CD4-positive, alpha-beta T cell treated with Interleukin-12 subunit alpha and Interleukin-12 subunit beta, for 1 hour (primary cell): ENCODE data around the gene GNAZ.

Experiments used
- DNase-seq: peaks from one replicate; pipeline ENCODE4 v3.0.0-alpha.2; 2020

The GNAZ gene

DNA sequence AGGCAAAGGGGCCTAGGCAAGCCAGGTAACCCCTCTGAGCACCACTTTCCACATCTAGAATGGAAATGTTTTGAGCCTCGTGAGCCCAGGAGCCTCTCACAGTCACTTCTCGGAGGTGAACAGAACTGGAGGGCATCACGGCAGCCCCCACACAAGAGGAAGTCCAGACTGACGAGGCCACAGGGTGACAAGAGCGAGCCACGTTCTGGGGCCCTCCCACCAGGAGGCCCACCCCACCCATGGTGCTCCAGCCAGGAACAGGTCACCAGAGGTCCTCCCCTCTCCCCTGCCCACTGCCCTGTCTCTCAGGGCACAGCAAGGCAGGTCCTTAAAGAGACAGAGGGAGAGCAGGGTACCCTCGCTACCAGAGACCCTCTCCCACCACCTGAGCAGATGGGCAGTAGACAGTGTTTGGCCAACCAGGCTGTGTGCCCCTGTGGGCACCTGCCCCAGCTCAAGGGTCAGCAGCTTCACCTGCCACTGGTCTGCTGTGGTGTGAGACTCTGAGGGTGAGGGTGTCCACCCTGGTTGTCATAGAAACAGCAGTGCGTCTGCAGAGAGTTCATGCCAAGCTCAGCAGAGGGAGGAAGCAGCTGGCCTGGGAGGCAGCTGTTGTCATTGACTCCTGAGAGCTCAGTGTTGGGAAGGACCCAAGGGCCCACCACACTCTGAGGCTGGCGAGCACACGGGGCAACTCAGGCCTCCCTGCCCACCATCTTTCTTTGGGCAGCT lies 40.0 kb downstream of the GNAZ start:
- no peak for DNase-seq

DNA sequence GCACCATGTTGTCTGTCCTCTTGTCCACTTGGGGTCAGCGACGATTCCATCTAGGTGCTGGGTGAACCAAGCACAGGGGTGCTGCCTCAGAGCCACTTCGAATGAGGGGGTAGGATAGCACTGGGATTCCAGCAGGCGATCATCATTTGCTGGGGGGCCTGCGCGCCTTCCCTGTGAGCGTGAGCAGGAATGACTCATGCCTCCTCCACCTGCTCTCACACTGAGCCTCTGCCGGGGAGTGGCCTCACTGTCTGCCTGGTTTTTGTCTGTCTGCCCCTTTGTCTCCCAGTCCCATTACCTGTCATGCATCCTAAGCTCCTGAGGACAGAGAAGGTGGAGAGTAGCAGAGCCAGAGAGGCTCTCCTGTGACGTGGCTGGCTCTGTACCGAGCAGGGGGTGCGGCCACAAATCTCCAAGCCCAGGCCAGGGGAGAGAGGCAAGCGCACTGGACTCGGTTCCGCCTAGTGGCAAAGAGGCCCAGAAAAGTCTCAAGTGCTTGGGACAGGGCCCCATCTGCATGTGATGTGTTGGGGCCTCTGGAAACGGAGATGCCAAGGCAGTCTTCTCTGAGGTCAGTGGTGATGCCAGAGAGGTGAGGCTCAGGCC lies 40.7 kb downstream of the GNAZ start:
- no peak for DNase-seq

DNA sequence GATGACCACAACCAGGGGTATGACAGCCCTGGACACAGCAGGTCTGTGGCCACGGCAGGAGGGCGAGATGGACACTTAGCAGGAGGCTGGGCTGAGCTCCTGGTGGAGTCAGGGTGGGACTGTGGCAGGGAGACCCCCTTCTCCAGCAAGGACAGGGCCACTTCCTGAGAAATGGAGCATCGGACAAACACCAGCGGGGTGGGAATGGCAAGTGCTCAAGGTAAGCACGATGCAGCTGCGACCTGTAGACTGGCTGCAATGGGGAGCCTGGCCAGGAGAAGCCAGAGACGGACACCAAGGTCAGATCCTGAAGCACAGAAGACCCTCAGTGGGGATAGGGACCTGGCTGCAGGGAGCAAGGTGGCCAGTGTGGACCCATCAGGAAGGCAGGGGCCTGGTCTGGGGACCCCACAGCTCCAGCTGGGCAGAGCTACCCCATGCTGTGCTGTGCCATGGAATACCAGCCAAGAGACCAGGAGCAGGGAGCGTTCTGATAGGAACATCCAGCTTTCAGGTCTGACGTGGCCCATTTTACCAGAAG lies 42.2 kb downstream of the GNAZ start:
- no peak for DNase-seq

DNA sequence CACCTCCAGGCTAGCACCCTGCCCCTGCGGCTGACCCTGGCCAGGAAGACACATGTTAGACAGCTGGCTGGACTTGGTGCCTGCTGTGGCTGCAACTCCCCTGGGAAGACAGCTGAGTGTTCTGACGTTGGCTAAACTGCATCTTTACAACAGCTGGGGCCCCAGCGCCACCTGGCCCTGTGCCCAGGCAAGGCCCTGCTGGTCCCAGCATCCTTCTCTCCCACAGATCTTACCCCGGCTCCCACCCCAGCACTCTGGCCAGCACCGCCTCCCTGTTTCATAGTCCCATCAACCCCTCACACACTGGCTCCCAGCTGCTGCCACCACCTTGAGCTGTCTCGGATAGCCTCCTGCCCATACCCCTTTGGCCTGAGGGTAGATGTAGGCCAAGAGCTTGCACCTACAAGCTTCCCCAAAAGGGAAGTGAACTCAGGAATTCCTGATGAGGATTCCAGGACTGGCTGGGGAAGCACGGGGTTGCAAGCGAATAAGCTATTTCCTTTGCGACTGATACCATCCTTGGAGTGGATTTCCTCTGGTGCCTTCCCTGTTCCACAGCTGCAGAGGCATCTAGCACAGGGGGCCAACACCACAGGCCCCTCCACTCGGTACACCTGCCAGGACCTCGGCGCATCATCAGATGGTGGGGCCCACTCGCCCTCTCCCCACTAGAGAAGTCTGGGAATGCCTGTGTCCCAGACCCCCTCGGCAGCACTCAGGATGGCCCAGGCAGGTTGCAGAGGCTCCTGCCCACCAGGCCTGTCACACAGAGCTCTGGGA lies 42.9 kb downstream of the GNAZ start:
- DNase-seq, result no peak

DNA sequence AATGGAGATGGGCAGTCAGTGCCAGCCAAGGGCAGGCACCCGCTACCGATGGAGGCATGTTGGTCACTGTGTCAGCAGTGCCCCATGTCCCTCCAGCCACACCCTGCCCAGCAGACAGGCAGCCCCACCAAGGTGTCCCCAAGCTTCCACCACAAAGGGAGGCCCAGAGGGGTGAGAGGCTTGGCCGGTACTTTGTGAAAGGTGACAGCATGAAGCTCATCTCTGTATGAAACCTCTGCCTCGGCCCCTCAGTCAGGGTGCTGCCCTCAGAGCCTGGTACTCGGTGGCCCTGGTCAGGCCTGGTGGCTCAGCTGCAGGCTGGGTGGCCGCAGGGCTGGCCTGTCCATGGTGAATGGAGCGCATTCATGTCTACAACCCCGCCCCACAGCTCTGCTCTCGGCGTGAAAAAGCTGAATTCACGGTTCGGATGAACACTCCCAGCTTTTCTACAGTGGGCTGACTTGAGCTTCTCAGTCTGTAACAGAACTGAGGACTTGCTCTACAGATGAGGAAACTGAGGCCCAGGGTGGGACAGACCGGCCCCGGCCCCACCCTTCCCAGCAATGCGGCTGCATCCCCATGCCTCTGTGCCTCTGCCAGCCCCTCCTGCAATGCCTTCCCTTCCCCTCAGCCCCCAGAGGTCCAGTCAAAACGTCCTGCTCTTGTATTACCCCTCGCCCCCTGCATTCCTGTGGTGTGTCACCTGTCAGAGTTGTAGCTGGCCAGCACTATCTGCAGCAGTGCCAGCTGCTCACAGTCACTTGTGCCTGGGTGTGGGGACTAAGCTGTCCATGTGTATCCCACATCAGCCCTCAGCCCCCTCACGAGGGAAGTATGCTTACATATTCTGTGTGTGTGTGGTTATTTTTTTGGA lies 43.8 kb downstream of the GNAZ start:
- DNase-seq, result no peak

DNA sequence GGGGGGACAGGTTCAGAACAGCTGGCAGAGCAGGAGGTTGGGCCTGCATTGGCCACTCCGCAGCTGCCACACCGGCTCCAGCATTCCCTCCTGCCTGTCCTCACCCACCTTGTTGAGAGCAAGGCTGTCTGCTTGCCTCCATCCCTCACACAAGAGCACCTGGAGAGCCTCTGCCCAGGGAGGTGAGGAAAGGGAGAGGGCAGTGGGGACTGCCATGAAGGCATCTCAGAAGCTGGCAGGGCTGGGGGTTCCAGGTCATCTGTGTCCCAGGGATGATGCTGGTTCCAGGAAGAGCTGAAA lies 44.4 kb downstream of the GNAZ start:
- no peak for DNase-seq

DNA sequence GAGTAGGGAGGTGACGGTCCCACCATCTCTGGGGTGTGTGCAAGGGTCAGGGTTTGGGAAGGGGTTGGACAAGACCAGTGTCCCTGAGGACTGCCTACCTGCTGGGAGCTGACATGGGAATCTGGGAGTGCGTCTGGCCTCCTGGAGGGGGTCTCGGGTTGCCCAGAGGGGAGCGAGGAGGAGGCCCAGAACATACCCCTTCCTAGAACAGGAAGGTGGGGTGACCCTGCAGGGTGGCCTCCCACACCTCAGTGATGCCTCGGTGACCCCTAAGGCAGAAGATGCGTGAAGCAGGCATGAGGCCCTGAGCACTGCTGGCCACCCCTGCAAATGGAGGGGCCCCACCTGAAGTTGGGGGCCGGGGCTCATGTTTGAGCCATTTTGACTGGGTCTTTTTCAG lies 45.0 kb downstream of the GNAZ start:
- no peak for DNase-seq

DNA sequence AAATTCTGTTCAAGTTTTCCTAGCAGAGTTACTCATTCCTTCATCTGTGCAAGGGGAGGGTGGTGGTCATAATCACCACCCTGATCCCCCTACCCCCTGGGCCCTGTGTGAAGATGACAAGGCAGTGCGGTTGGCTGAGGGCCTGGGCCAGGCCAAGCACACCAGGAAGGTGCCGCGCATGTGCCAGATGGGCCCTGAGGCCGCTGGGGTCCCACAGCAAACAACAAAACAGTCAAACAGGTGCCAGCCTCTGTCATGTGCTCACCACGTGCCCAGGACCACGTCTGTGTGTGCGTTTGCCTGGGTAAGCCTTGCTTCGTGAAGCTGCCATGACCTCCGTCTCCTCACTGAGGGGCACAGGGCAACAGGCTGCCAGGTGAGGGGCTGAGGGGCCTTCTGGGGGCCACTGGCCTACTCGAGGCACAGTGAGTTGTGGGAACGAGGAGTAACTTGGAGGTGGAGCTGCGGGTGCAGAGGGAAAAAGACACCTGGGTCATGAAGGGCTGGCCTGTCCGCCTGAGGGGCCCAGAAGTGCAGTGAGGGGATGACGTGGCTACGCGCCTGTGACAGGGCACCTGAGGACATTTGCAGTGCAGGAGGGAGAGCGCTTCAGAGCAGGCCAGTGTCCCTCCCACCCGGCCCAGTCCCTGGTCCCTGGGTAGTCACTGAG lies 45.6 kb downstream of the GNAZ start:
- DNase-seq, result no peak

DNA sequence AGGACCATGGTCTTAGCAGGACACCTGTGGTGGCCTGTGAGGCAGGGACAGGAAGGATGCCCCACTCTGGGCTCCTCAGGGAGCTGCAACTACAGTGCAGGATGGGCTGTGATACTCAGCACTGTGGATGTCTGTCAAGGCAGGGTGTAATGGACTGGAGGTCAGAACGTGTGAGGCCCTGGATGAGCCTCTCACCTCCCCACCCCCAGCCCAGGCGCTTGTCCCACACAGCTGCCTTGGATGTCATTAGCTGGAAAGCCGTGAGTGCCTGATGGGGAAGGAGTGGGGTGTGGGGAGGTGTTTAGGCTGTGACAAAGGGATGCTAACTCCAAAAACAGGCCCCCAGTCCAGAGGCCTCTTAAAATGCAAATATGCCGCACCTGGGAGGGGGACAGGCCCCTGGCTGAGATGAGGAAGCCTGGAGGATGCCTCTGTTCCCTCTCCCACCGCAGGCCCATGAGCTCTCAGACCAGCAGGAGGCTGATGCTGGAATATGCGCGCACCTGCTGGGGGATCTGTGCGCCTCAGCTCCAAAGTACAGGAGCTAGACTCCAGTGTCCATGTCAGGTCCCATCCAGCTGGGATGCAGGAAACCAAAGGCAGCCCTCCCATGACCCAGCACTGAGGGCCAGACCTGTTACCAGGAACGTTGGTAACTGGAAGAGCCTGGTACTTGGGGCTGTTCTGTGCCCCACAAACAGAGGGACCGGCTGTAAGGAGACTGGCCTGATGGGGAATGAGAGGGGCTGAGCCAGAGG lies 46.4 kb downstream of the GNAZ start:
- DNase-seq, result no peak

DNA sequence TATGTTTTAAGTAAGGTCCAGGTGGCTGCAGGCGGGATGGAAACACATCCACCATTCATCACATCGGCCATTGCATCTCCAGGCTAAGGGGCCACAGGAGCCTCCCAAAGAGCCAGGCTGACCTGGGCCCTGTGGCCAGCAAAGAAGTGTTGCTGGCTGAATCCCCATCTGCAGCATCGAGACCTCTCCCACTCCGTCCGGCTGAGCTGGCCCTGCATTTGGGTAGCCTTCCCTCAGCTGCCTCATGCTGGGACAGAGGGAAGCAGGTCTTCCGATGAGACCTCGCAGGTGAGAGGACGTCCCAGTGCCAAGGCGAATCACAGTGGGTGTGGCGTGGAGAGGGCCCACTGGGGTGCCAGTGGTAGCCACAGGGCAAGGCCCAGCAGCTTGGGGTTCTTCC lies 47.0 kb downstream of the GNAZ start:
- no peak for DNase-seq

DNA sequence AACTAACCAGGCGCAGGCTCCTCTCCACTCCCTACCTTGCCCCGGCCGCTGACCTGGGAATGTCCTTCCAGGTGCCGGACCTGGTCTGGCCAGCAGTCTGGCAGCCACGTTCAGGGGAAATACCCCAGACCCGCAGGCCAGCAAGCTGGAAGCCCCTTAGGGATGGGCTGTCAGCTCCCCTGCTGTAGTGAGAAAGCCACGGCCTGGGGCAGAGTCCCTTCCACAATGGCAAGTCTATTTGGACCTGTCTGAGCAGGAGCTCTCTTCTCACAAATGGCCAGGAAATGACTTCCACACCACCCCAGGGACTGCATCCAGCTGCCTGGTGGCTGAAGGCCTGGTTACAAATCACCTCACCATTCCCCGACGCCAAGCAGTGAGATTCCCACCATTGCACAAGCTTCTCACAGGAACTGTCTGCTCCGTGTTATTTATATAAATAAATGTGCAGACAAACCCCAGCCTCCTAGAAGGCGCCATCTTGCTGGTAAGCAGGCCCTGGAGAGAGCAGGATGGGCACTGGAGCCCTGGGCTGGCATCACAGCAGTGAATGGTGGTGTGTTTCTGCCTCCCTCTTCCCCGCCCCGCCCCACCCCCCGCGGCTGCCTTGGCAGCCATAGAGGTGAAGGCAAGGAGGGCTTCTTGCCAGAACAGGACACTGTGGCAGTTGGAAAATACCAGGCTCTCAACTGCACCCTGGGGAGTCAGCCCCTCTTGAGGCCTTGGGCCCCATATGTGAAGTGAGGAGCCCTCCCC lies 47.8 kb downstream of the GNAZ start:
- no peak for DNase-seq

DNA sequence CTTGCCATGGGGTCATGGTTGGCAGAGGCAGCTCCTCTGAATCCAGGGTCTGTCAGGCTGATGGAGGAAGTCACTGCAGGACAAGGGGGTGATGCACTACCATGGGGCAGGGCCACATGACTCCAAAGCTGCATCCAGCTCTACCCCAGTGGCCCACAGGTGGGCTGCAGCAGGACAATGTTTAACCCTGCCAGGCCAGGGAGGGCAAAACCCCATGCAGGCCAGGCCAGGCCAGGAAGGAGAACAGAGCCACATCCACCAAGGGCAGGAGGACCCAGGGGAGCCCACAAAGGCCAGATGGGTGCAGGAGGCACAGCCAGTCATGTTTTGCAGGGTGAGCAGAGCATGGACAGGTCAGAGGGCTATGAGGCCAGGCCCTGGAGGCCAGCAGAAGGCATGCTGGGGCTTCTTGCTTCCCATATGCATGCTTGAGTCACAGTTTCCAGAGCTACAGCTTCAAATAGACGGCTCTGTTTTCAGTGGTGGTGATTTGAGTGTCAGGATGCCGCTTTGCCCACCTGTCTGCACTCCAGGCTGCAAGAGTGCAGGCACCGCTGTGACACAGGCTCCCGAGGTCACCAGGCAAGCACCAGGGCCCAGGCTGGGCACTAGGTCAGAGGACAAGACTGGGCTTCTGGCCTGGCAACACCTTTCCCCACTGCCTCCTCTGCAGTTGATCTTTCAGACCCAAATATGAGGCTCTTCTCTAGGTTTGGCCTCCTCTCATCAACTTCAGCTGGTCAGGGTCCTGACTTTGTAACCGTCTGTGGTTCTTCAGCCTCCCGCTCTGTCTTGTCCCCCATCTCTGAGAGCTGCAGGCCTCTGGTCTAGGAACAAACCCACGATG lies 48.6 kb downstream of the GNAZ start:
- DNase-seq, result no peak

DNA sequence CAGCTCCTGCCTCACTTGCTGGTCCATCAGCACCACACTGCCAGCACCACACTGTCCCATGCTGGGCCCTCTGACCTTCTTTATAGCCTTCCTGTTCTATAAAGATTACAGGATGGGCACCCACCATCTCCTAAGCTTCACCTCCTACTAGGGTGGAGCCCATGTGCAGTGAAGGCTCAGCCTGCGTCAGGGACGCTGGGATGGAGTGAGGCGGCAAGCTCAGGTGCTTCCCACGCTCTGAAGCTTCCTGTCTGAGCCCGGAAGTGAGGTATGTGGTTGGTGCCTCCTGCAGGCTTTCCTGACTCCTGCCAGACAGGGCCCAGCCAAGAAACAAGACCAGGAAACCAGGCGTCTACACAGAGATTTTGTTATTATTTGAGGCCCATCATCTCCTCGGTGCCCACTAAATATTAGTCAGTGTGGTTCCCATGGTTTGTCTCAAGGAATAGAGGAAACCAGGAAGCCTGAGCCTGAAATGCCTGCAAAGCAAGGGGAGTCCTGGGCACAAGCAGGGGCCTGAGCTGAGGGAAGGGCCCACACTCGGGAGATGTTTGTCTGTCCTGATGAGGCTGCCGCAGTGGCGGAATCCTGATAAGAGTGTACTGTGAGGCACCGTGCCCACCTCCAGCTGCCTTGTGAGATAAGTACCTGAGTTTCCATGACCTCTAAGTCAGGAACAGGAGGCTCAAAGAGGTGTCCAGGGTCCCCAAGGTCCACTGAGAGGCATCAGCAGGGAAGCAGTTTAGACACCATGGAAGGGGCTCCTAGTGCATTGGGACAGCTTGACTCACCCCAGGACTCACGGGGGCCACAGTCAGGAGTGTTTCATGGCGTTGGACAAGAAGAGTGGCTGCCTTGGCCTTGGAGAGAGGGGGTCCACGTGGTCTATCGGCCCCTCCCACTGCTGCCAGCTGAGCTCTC lies 49.4 kb downstream of the GNAZ start:
- peak; percentile 75 for DNase-seq

DNA sequence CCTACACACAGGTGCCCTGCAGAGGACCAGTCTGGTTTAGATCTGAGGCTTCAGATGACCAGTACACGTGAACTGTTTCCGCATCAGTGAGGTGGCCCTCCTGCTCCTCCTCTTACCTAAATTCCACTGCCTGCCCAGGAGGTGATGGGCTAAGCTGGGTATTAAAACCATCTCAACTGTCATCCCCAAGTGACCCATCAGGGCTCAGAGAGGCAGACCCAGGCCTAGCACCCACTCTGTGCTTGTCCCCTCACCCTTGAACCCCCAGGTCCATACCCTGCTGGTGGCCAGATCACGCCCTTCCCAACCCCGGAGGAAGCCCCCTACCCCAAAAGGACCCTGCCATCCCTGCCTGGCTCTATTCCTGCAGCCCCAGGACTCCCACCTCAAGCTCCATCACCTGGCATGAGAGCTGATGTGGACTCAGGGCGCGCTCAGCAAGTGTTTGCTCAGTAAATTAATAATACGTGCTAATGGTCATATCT lies 50.1 kb downstream of the GNAZ start:
- DNase-seq, result no peak

DNA sequence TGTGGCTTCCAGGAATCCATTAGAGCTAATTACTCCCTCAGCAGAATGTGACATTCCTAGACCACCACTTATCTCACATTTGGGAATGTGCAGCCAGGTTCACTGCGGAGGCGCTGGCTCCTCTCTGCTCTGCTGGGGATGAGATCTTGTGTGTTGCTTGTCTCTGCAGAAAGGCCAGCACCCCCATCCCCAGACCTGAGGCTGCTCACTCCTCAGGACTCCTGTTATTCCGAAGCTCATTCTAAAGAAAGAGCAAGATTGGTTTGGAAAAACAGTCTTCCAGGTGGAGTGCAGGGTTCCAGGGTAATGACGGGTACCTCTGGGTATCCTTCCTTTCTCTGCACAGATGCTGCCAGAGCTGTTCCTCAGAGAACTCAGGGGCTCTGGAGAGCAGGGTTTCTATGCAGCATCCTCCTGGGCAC lies 50.7 kb downstream of the GNAZ start:
- DNase-seq, result no peak

DNA sequence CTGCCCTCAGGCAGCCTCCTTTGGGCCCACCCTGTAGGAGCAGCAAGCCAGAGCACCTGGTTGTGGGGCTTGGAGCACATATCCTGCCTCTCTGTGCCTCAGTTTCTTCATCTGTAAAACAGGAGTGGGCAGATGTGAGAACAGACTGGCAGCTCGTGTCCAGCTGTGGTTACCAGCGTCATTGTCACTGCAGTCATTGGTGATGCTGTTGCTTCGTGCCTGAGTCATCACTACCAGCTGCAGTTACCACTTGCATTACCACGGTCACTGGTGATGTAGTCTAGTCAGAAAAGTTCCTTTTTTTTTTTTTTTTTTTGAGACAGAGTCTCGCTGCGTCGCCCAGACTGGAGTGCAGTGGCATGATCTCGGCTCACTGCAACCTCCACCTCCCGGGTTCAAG lies 51.1 kb downstream of the GNAZ start:
- no peak for DNase-seq

DNA sequence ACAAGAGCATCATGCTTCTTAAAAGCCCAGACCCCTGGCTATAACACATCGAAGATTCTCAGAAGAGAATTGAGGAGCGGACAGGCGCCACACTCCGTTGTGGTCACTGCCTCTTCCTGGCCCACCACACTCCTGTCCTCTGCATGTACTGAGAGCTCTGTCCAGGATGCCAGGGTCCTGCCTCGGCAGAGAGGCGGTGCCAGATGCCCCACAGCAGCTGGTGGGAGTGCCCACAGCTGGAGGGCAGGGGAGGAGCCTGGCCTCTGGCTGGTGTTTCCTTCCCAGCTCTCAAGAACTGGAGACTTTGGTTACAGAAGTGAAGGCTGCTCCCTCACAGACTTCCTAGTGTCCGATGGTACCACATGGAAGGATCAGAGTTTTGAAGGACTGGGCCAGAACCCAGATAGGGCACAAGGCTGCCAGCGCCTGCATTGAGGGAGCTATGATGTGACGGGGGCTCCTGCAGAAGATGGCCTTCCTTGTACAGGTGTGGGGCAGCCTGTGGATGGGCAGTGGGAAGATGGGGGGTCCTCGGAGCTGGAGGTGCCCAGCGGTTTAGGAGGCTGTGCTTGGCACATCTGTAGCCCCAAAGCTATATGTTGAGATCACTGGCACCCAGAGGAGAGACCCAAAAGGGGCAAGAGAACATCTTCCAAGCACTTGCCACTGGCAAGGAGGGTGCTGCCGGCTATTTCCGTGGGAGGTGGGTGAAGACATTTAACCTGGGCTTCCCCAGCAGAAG lies 52.1 kb downstream of the GNAZ start:
- no peak for DNase-seq
